Breast epithelium (tissue), 4 donors: ENCODE measurements around the gene RAP2B. TPM values are rescaled to one million over a fixed set of nuclear protein-coding genes. Genes with fewer than 3 reads are reported as not detected.

ENCODE experiments used
- DNase-seq, 2 donors: peaks; one replicate each; pipeline ENCODE4 v3.0.0-alpha.2; 2019; ENCODE audit warnings: low spot score in 2 of 2
- H3K27ac ChIP-seq, 2 donors: fragments of 200-600 bp; sonication (generic) in 1 of 2; one replicate each; pipeline ENCODE4 v1.5.1; 2016 to 2019; ENCODE audit warnings: mild to moderate bottlenecking in 1 of 2
- H3K27me3 ChIP-seq, 2 donors: fragments of 200-600 bp; sonication (generic) in 1 of 2; one replicate each; pipeline versions ENCODE4 v1.5.1 to v1.6.0; 2017 to 2019; ENCODE audit warnings: control low read depth in 1 of 2, mild to moderate bottlenecking in 1 of 2
- H3K36me3 ChIP-seq: fragments of 200-600 bp; one replicate; pipeline ENCODE4 v1.5.1; 2019
- H3K4me1 ChIP-seq, 2 donors: fragments of 200-600 bp; sonication (generic); one replicate each; pipeline ENCODE4 v1.5.1; 2016 to 2019; ENCODE audit warnings: control low read depth in 1 of 2
- H3K4me3 ChIP-seq, 3 donors: fragments of 200-600 bp; sonication (generic); 1 replicate in 2 of 3; 2 replicates in 1 of 3; pipeline ENCODE4 v1.5.1; 2016 to 2019; ENCODE audit warnings: mild to moderate bottlenecking in 3 of 3, moderate library complexity in 2 of 3
- H3K9me3 ChIP-seq, 2 donors: fragments of 200-600 bp; sonication (generic) in 1 of 2; one replicate each; pipeline ENCODE4 v1.5.1; 2016 to 2019; ENCODE audit warnings: control low read depth in 1 of 2
- POLR2A ChIP-seq: fragments of 450-650 bp; IDR thresholded peaks from one replicate; pipeline ENCODE4 v1.6.1; 2016; ENCODE audit warnings: antibody characterized with exemption, mild to moderate bottlenecking, moderate library complexity
- POLR2AphosphoS5 ChIP-seq, 3 donors: sonication (generic); formaldehyde crosslinking; IDR thresholded peaks; one replicate each; pipeline ENCODE4 v1.6.1; 2017; ENCODE audit warnings: antibody characterized with exemption in 3 of 3
- intact Hi-C: fragments of 100-400 bp; cut with DNase I; formaldehyde crosslinking; loops from one replicate; pipeline ENCODE4 v1.15.1; 2023; ENCODE audit warnings: low total_unique reads
- total RNA-seq, 3 donors: library from RNA; depleted of rRNA; stranded (reverse); fragments of >200 nt; gene quantifications; one replicate each; pipeline ENCODE4 v1.1.0, GENCODE V29; 2016
- TF ChIP-seq, protein P1 (sequence below), 3 donors: fragments of 450-650 bp; IDR thresholded peaks; one replicate each; pipeline ENCODE4 v1.5.1; 2016 to 2017; ENCODE audit warnings: antibody characterized with exemption in 3 of 3, mild to moderate bottlenecking in 3 of 3, moderate library complexity in 3 of 3

The RAP2B gene
- total RNA-seq, 3 donors from 2014 or later = 6.6 to 21.0 (median 13.5) TPM

DNA sequence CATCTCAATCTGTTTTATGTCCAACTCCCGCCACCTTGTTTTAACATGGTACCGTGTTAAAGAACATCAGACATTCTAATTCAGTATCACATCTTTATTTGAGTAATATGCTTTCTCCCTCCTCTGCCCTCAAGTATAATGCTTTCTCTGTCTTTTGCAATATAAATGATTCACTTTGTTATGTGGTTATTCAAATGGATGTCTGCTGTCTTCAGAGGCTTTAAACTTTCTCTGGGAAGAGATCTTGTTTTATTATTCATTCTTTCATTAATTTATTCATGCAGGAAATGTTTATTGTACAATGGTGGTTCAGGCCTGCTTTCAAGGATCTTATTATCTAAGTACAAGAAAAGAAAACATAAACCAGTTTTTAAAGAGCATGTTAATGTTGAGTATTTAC is 57.1 kb downstream of the RAP2B start:
- no peak for DNase-seq
- H3K9me3 ChIP-seq = no peaks in the 10 kb centered on the region
- no peak overlapping the region for H3K27ac ChIP-seq
- no peaks in the 10 kb centered on the region for H3K4me1 ChIP-seq
- intact Hi-C loops = no loop called here
- no peak overlapping the region for H3K4me3 ChIP-seq
- no peaks in the 10 kb centered on the region for H3K36me3 ChIP-seq
- TF ChIP-seq POLR2A (no peak), POLR2AphosphoS5 (IDR thresholded peaks at IDR 0.05) (no peak)
- TF ChIP-seq, protein P1, sequence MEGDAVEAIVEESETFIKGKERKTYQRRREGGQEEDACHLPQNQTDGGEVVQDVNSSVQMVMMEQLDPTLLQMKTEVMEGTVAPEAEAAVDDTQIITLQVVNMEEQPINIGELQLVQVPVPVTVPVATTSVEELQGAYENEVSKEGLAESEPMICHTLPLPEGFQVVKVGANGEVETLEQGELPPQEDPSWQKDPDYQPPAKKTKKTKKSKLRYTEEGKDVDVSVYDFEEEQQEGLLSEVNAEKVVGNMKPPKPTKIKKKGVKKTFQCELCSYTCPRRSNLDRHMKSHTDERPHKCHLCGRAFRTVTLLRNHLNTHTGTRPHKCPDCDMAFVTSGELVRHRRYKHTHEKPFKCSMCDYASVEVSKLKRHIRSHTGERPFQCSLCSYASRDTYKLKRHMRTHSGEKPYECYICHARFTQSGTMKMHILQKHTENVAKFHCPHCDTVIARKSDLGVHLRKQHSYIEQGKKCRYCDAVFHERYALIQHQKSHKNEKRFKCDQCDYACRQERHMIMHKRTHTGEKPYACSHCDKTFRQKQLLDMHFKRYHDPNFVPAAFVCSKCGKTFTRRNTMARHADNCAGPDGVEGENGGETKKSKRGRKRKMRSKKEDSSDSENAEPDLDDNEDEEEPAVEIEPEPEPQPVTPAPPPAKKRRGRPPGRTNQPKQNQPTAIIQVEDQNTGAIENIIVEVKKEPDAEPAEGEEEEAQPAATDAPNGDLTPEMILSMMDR (IDR thresholded peaks at IDR 0.05) = no peak
- H3K27me3 ChIP-seq = no peaks in the 10 kb centered on the region
